Activated CD4-positive, alpha-beta memory T cell treated with anti-CD3 and anti-CD28 coated beads, Interleukin-2, amount 10 ng/mL, durations not matched to agents 7 days and 5 days (primary cell): ENCODE measurements around the gene DNAL1. TPM values are rescaled to one million over a fixed set of nuclear protein-coding genes. Genes with fewer than 3 reads are reported as not detected.

Experiments
- CTCF ChIA-PET: fragments of 350-600 bp; sonication (Branson Sonifier 250); formaldehyde crosslinking; loops from one replicate; lab custom pipeline; 2021; ENCODE audit warnings: antibody characterized with exemption, inconsistent platforms; lab: Charles Lee
- POLR2A ChIA-PET: fragments of 350-600 bp; sonication (Branson Sonifier 250); formaldehyde crosslinking; loops from one replicate; lab custom pipeline; 2021; ENCODE audit warnings: antibody characterized with exemption; lab: Charles Lee
- DNase-seq: peaks from one replicate; pipeline ENCODE4 v3.0.0-alpha.2; 2020
- H3K27ac Mint-ChIP-seq: one replicate; pipeline ENCODE4 v1.8.0; 2021; ENCODE audit warnings: mild to moderate bottlenecking, mixed read lengths
- H3K27me3 Mint-ChIP-seq: one replicate; pipeline ENCODE4 v1.8.0; 2021; ENCODE audit warnings: mixed read lengths
- H3K36me3 Mint-ChIP-seq: one replicate; pipeline ENCODE4 v1.8.0; 2021; ENCODE audit warnings: low read depth, mixed read lengths
- H3K4me1 Mint-ChIP-seq: one replicate; pipeline ENCODE4 v1.8.0; 2021; ENCODE audit warnings: mixed read lengths
- H3K4me3 Mint-ChIP-seq: one replicate; pipeline ENCODE4 v1.8.0; 2021; ENCODE audit warnings: mild to moderate bottlenecking, mixed read lengths
- H3K9me3 Mint-ChIP-seq: one replicate; pipeline ENCODE4 v1.8.0; 2021; ENCODE audit warnings: mixed read lengths
- total RNA-seq, 2 experiments: library from RNA; stranded (reverse); gene quantifications; one replicate each; pipeline ENCODE4 v1.2.3, GENCODE V29; 2021

DNAL1 gene
- total RNA-seq, 2 experiments from 2014 or later = 6.8 to 7.2 TPM

DNA sequence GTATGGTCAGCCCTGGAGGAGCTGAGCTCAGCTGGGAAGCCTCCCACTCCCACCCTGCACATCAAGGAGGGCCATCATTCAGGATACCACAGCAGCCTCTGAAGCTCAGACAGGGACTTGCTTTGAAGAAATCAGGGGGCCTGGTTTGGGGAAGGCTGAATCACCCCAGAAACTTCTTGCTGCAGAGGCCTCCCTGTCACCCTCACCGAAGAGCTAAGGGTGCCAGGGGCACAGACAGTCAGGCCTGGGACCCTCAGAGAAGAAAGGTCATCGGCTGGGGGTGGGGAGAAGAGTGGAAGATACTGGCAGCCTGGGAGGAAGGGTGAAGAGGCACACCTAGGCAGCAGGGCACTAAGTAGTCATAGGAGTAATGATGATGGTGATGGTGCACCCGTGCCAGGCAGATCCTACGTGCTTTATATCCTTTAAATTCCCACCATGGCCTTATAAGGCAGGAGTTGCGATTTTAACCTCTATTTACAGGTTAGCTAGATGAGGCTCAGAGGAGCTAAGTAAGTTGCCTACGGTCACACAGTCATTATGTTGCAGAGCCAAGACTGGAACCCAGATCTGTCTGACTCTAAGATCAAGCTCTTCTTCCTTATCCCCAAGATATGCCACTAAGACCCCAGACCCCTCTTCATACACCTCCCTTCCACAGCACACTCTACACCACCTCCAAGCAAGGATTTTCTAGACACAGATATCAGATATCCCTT, 97.9 kb downstream of the DNAL1 start:
- Mint-ChIP-seq H3K36me3 (peaks cover 31% of the 10 kb centered on the region), H3K4me1 (peaks cover 82% of the 10 kb centered on the region), H3K27ac (peak overlapping the region; percentile 98), H3K27me3 (no peaks in the 10 kb centered on the region), H3K9me3 (no peaks in the 10 kb centered on the region), H3K4me3 (peak overlapping the region; percentile 76)
- CTCF ChIA-PET = interaction anchor here (0.8 to 9.8 kb wide), 8 partner anchors 9 to 109 kb away, joined by 3 to 151 read pairs (median 4); partner anchors contain the start of gene PTGR2
- no peak for DNase-seq
- POLR2A ChIA-PET = interaction anchor here (0.8 to 10.1 kb wide), 9 partner anchors 11 to 276 kb away, joined by 3 to 372 read pairs (median 9); partner anchors contain the start of genes ENTPD5, FAM161B and ZNF410

DNA sequence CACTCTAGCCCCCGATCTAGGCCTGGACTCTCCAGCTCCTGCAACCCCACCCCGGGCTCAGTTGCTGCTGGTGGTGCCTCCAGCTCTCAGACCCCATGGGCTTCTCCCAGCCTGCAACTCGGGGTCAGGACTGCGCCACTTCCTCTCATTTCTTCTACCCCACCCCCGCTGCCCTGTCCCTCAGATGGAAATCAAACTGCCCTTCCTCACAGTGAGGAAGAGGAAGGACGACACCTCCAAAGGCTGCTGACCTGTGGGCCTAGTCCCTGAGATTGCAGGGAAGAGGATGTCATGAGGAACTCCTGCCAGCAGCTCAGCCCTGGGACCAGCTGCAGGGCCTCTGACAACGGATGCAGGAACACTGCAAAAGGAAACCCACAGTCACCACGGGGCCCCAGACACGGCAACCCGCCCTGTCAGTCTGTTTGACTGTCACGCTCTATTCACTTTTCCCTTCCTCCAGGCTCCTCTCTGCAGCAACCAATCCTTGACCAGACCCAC, 98.7 kb downstream of the DNAL1 start:
- CTCF ChIA-PET = interaction anchor here (0.5 to 9.8 kb wide), 6 partner anchors 9 to 87 kb away, joined by 3 to 151 read pairs (median 14); a partner anchor contains a TSS
- Mint-ChIP-seq H3K27ac (peak overlapping the region; percentile 98), H3K4me1 (peaks cover 90% of the 10 kb centered on the region), H3K9me3 (no peaks in the 10 kb centered on the region), H3K27me3 (no peaks in the 10 kb centered on the region), H3K36me3 (peaks cover 32% of the 10 kb centered on the region), H3K4me3 (peak overlapping the region; percentile 76)
- POLR2A ChIA-PET = interaction anchor here (1.0 to 10.1 kb wide), 10 partner anchors 9 to 275 kb away, joined by 3 to 372 read pairs (median 7); partner anchors contain the start of gene ENTPD5
- DNase-seq = peak; percentile 77

DNA sequence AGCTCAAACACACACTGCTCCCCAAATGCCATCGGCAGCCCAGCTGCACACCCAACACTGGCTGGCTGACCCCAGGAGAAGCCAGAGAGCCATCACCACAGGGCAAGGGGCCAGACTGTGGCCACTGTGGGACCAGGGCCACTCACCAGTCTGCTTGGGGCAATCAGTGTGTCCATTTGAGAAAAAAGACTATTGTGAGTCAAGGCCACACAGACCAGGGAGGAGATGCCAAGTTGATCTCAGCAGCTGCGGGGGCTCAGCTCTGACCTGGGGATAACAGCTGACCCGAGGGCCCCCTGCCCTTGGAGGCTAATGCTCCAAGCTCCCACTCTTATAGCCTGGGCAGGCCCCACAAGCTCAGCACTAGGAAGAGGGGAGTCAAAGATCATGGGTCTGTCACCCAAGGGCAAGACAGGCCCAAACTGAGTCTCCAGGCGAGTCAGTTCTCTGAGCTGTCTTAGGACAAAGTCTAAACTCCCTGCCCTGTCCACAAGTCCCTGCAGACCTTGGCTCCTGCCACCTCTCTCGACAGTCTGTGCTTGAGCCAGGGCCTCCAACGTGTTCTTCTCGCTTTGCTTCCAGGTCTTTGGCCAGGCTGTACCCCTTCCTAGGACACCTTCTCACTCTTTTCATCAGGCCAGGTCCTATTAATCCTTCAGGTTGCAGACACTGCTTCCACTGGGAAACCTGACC, 99.5 kb downstream of the DNAL1 start:
- Mint-ChIP-seq H3K4me3 (peak overlapping the region; percentile 76), H3K9me3 (no peaks in the 10 kb centered on the region), H3K27me3 (no peaks in the 10 kb centered on the region), H3K4me1 (peaks cover 98% of the 10 kb centered on the region), H3K27ac (peak overlapping the region; percentile 98), H3K36me3 (peaks cover 24% of the 10 kb centered on the region)
- POLR2A ChIA-PET = interaction anchor here (0.9 to 10.1 kb wide), 11 partner anchors 10 to 175 kb away, joined by 3 to 372 read pairs (median 6); partner anchors contain the start of gene ACOT2
- DNase-seq = no peak
- CTCF ChIA-PET = interaction anchor here (0.6 to 9.8 kb wide), 6 partner anchors 10 to 208 kb away, joined by 3 to 151 read pairs (median 14); a partner anchor contains a TSS

DNA sequence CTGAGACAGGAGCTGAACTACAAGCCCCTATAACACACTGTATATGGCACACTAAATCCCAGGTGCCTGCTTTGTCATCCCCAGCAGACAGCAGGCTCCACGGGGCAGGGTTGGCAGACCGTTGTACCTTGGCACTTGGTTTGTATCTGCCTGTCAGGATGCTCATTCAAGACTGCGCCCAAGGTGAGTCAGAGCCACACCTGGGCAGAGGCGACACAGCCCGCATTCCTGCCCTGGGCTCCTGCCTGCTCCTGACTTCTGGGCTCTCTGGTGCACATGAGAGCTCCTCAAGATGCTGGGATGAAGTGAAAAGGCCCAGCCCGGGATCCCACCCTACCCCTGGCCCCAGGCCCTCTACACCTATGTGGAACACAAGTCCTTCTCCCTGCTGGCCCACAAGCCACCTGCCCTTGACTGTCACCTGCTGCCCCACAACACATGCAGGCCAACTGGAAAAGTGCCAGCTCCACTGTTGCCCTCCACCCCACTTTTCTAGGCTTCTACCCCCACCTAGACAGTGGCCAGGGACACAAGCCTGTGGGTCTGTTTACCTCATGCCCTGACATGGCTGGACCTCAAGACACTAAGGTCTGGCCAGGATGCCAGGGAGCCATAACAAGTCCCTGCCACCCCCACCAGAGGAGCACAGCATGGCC, 100.2 kb downstream of the DNAL1 start:
- Mint-ChIP-seq H3K9me3 (no peaks in the 10 kb centered on the region), H3K36me3 (peaks cover 18% of the 10 kb centered on the region), H3K27ac (peak overlapping the region; percentile 98), H3K4me3 (peak overlapping the region; percentile 76), H3K4me1 (peaks cover 99% of the 10 kb centered on the region), H3K27me3 (no peaks in the 10 kb centered on the region)
- no peak for DNase-seq
- ChIA-PET POLR2A (interaction anchor here (0.9 to 10.1 kb wide), 6 partner anchors 12 to 176 kb away, joined by 3 to 372 read pairs (median 16); partner anchors contain the start of gene ACOT2), CTCF (interaction anchor here (0.6 to 9.8 kb wide), 5 partner anchors 11 to 207 kb away, joined by 3 to 151 read pairs (median 24); a partner anchor contains a TSS)

DNA sequence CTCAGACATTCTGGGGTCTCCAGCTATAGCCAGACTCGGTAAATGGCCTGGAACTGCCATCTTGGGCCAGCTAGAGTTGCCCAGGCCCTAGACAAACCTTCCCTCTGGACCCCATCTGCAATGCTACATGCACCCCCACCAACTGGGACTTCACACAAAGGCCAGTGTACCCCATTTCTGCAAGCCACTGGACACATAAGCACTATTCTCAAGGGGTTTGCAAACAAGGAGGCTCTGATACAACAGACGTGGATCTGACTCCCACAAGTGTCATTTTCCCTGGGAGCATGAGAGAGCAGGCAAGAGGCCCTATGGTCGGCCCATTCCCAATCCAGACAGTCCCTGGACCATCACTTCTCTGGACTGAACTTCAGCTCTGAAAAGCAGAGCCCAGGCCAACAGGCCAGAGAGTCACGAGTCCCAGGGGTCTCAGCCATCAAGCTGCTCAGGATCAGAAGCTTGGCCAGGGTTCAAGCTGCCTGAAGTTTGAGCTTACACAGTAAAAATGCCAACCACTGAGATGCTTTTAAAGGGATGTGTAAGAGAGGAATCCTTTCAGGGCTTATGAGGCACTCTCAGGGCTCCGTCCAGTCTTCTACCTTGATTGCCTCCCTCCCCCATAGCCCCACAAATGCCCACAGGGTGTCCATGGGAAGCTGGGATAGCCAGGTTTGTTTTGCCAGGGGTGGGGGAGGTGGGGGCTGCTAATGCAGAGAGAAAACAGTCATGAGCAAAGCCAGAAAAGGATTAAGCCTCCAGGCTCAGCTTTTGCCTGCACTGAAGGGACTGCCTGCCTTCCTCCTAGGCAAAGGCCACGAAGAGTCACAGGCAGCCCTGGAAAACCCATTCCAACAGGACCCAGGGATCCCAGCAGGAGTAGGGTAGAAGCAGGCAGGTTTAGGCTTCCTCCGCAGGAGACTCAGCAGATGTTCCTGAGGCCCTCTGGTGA, 101.1 kb downstream of the DNAL1 start:
- peaks cover 99% of the 10 kb centered on the region for H3K4me1 Mint-ChIP-seq

DNA sequence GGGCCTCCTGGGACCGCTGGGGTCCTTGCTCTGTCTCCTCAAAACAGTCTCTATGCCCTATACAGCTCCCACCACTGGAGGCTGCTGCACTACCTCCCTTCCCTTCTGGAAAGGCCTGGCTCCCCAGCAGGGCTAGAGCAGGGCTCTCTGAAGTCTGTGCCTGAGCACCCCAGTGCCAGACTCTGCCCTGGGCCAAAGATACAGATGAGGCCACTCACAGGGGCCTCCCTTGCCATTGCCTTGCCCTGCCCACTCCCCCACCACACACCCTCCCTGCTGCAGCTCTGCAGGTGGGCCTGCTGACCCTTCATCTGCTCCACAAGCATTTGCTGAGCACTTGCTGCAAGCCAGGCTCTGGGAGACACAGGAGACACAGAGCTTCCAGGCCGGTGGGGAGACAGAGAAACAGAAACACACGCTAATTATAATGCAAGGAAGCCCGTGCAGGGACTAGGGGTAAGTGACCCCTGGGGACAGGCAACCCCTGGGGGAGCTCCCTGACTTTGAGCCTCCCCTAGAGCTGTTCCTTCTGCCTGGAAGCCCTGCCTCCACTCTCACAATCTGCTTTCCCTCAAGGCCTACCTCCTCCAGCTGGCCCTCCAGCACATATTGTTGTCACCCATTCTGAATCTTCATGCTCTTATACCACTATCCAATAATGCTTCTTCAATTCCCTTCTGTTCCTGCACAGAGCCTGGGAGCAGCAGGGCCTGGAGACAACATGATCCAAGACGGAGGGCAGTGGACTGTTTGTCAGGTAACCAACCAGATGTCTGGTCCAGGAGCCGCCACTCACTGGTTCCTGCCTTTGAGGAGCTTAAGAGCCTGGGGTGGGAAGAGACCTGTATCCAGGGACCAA, 102.0 kb downstream of the DNAL1 start:
- Mint-ChIP-seq H3K9me3 (no peaks in the 10 kb centered on the region), H3K27ac (peak overlapping the region; percentile 75), H3K27me3 (no peaks in the 10 kb centered on the region), H3K4me1 (peaks cover 99% of the 10 kb centered on the region), H3K4me3 (no peak overlapping the region), H3K36me3 (peaks cover 18% of the 10 kb centered on the region)
- POLR2A ChIA-PET = interaction anchor here (1.4 to 10.1 kb wide), 3 partner anchors 10 to 40 kb away, joined by 3 to 372 read pairs (median 16); a partner anchor contains a TSS
- CTCF ChIA-PET = interaction anchor here (1.1 to 9.8 kb wide), 3 partner anchors 9 to 40 kb away, joined by 5 to 151 read pairs (median 54); a partner anchor contains a TSS
- DNase-seq = no peak

More for the DNA sequence above, 101.1 kb downstream of the DNAL1 start:
- Mint-ChIP-seq H3K27ac (peak overlapping the region; percentile 98), H3K9me3 (no peaks in the 10 kb centered on the region), H3K27me3 (no peaks in the 10 kb centered on the region), H3K36me3 (peaks cover 12% of the 10 kb centered on the region), H3K4me3 (no peak overlapping the region)
- no peak for DNase-seq
- POLR2A ChIA-PET = interaction anchor here (1.4 to 10.1 kb wide), 5 partner anchors 11 to 41 kb away, joined by 3 to 372 read pairs (median 16); a partner anchor contains a TSS
- CTCF ChIA-PET = interaction anchor here (1.1 to 9.8 kb wide), 3 partner anchors 10 to 40 kb away, joined by 5 to 151 read pairs (median 54); a partner anchor contains a TSS

DNA sequence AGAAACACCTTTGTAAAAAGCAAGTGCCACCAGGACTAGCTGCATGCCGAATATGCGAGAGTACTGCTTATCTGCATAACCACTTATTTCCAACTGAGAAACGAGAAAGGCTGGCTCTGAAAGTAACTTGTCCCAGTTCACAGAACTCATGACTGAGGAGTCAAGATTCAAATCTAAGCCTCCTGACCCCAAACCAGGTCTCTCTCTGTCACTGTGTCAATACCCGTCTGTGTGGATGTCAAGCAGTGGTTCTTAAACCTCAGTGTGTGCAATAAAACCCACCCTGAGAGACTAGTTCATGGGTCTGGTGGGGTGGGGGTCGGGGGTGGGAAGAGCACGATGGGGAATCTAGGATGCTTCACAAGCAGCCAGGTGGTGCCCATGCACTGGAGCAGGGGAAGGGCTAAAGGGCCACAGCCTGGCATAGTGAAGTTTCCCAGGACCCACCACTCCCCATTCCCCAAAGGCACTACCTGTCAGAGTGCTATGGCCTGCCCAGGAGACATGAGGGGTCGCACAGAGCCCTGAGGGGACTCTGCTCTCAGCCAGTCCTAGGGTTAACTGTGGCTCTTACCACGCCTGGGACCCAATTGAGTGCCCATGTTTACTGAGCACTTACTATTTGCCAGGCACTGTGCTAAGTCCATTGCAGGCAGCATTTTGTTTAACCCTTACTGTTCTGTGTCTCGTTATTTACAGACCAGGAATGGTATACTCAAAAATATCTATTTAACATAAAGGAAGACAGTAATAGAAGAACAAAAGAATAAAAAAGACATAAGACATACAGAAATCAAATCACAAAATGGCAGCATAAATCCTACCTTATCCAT, 102.8 kb downstream of the DNAL1 start:
- Mint-ChIP-seq H3K4me3 (no peak overlapping the region), H3K9me3 (no peaks in the 10 kb centered on the region), H3K27me3 (no peaks in the 10 kb centered on the region), H3K36me3 (peaks cover 26% of the 10 kb centered on the region), H3K4me1 (peaks cover 99% of the 10 kb centered on the region), H3K27ac (peak overlapping the region; percentile 75)
- POLR2A ChIA-PET = interaction anchor here (1.4 to 10.1 kb wide), 4 partner anchors 10 to 39 kb away, joined by 3 to 372 read pairs (median 22); a partner anchor contains a TSS
- CTCF ChIA-PET = interaction anchor here (2.8 to 9.8 kb wide), 2 partner anchors 8 to 11 kb away, joined by 23 to 151 read pairs; a partner anchor contains a TSS
- DNase-seq = no peak

DNA sequence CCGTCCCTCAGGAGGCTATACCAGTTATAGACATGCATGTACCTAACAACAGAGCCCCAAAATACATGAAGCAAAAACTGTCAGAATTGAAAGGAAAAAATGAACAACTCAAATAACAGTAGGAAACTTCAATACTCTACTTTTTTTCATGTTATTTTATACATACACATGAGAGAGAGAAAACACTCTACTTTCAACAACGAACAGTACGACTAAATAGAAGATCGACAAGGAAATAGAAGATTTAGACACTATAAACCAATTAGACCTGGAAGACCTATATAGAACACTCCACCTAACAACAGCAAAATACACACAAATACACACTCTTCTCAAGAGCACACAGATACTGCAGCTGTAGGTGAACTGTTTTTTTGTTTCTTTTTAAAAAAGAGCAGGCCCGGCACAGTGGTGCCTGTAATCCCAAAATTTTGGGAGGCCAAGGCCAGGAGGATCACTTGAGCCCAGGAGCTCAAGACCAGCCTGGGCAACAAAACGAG, 104.1 kb downstream of the DNAL1 start:
- Mint-ChIP-seq H3K36me3 (peaks cover 28% of the 10 kb centered on the region), H3K4me1 (peaks cover 99% of the 10 kb centered on the region), H3K9me3 (no peaks in the 10 kb centered on the region), H3K4me3 (no peak overlapping the region), H3K27me3 (no peaks in the 10 kb centered on the region), H3K27ac (peak overlapping the region; percentile 13)
- POLR2A ChIA-PET = interaction anchor here (0.6 to 3.9 kb wide), 3 partner anchors 10 to 39 kb away, joined by 3 to 29 read pairs (median 3); a partner anchor contains a TSS
- CTCF ChIA-PET = interaction anchor here (0.6 to 2.8 kb wide), 4 partner anchors 10 to 355 kb away, joined by 3 to 23 read pairs (median 6); a partner anchor contains a TSS
- DNase-seq = no peak

DNA sequence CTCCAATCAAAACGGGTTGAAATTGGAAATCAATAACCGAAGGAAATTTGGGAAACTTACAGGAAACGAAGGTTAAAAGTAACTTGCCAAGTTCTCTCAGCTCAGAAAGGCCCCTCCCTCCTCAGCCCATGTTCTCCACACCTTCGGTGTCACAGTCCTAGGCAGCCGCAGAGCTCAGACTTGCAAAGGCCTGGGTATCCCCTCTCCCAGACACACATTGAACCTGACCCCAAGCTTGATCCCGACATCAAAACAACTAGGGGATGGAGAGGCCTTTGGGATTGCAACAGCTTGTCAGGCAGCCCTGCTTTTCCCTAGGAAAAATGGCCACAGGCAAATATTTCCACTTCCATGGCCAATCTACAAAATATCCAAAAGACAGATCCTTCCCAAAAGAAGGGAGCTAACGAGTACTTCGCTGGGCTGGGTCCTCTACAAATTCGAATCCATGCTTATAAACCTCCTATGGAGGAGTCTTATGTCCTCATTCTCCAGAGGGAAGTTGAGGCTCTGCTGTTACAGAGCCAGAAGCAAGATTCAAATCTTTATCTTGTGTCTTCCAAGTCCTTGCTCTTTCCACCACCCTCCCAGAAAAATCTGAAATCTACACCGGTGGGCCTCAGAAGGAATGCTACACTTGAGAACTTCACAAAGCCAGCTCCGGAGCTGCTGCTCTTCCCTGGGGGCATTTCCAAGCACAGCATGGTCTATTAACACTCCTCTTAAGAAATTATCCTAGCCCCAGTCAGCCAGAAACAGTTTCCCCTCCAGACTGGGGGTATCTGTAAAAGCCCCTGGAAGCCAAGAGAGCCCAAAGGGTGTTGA, 105.1 kb downstream of the DNAL1 start:
- Mint-ChIP-seq H3K9me3 (no peaks in the 10 kb centered on the region), H3K4me3 (no peak overlapping the region), H3K27ac (peak overlapping the region; percentile 82), H3K4me1 (peaks cover 99% of the 10 kb centered on the region), H3K27me3 (no peaks in the 10 kb centered on the region), H3K36me3 (peaks cover 28% of the 10 kb centered on the region)
- CTCF ChIA-PET = interaction anchor here (0.6 to 2.8 kb wide), 4 partner anchors 9 to 76 kb away, joined by 3 to 23 read pairs (median 6); a partner anchor contains a TSS
- DNase-seq = no peak
- POLR2A ChIA-PET = interaction anchor here (1.2 to 3.9 kb wide), 2 partner anchors 9 to 34 kb away, joined by 3 to 29 read pairs; a partner anchor contains a TSS
